Raji (cell line): ENCODE data around the gene SLC66A1.

Source experiments
- POLR2A ChIP-seq: IDR thresholded peaks from 2 replicates; pipeline ENCODE4 v1.6.1; 2011; ENCODE audit warnings: low read depth, low read length, control low read depth; ENCODE audit not compliant: insufficient read depth

Gene SLC66A1

DNA sequence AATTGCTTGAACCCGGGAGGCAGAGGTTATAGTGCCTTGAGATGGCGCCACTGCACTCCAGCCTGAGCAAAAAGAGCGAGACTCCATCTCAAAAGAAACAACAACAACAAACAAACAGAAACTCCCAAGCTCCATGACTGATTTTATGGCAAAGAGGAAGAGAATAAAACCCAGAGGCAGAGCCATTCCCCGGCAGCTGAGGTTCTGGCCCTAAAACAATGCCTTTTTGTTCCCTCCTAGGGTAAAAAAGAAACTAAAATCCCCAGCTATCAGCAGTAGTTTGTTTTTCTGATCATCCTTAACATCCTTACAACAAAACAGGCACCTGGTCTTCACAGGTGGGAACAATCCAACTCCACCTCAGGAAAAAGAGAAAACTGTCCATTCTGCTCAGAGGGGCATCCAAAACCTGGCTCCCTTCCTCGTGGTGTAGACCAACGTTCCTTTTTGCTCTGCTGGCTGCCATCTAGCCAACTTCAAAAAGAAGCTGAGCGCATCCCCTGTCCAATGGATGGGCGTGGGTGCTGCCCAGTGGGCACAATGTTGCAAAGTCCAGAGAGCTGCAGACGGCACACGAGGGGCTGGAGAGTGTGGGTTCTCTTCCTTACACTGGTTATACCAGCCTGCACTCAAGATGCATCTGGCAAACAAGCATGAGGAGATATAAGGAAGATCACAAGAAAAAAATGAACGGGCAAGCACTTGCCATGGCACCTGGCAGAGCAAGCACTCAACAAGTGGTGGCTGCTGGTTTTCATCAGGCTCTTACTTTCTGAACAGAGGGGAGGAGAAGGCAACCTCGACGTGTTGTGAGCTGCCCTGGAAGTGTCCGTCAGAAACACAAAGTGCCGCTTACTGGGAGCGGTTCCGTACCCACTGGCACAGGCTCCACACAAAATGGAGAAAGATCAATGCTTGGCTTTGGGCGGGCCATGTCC, 54.7 kb downstream of the SLC66A1 start:
- TF ChIP-seq POLR2A, result no peak

DNA sequence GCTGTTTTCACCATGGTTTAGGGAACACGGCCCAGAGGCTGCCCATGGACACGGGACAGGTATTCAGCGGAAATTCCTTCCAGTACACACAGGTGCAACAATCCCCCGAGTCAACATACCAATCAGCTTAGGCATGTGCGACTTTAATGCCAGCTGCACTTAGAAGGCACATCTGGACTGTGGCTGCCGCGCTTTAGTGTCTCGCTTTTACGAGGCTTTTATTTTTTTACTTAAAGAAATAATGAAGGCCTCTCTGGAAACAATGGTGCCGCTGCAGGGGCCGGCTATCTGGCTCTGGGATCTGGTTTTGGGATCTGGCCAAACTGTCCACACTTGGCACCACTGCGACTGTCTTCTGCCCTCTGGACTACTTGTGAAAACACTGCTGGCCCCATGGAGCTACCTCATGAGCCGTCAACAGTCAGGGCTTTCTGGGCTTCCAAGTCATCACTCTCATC, 55.5 kb downstream of the SLC66A1 start:
- no peak for TF ChIP-seq POLR2A

DNA sequence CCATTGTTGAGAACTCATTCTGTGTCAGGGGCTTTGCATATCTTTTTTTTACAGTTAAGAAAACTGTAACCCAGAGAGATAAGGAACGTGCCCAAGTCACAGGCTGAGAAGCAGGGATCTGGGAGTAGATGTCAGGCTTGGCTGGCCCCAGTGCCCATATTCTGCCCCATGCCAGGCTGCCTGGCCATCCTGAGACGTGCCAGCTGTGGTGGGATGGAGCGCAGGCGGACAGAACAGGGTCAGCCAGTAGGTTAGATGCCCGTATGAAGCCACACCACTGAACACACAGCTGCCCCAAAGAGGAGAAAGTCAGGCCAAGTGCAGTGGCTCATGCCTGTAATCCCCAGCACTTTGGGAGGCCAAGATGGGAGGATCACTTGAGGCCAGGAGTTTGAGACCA, 55.9 kb downstream of the SLC66A1 start:
- TF ChIP-seq POLR2A, result no peak

DNA sequence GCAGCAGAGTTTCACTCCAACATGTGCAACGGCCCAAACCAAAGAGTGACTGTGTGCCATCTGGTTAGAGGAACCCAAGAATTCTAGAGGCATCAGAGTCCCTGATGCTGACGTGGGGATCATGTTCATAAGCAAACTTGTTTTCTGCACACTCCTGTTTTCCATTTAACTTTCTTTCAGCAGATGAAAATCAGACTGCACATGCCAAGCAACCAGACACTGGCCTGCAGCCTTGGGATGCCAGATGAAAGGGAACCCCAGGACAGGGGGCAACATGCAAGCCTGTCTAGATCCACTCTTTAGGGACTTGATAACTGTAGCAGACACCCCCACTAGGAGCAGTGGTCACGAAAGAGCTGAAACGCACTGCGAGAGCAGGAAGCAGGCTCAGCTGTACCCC, 56.8 kb downstream of the SLC66A1 start:
- TF ChIP-seq POLR2A, result no peak

DNA sequence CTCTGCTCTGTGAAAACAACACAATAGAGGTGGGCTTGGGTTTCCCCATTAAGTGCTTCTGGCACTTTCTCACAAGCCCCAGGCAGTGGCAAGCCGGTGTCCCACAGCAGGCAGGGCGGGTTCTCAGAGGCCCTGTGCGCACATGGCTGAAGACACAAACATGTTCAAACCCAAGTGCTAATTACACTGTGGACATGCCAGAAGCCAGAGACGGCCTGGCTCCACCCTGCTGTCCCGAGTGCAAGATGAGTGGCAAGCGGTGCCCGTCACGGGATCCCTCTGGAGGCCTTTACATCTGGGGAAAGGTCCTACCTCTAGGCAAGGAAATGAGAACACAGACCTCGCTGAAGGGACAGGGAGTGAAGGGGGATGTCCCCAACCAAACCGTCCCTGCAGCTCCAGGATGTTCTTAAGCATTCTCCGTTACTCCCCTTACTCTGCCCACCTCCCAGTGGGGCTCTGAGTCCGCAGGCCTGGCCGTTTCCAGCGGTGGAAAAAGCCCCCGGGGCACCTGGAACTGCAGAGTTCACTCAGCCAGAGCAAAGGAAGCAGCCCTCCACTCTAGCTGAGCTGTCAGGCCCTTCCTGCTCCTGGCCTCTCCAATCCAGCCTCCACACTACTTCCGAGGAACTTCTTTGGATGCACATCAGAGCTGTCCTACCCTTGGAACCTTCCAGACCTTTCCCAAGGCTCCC, 57.4 kb downstream of the SLC66A1 start:
- TF ChIP-seq POLR2A, result no peak

DNA sequence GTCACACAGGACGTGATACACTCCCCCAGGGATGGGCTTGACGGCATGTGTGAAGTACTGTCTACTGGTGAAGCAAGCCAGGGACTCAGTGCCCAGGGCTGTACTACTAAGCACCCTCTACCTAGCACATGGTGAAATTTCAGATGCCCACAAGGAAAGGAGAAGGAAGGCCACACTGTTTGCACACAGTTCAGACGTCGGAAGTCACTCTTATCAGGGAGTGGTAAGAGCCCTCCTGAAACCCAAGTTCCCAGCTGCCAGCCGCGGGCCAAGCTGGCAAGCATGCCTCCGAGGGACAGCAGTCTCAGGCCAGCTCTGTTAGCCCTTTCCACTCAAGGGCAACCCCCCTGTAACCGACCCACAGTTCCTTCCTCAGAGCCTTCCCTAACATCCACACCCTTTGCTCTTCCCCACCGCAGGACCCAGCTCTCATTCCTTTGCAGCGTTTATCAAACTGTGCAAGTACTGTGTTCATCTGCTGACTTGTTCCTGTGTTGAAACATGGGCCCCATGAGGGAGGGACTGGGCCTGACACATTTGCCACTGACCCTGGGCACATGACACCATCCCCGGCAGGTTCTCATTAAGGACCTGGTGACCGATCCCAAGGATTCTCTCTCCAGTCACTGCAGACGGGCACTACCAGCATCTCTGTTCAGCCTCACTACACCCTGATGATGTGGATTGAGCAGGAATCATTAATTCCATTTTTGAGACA, 58.5 kb downstream of the SLC66A1 start:
- TF ChIP-seq POLR2A, result no peak

DNA sequence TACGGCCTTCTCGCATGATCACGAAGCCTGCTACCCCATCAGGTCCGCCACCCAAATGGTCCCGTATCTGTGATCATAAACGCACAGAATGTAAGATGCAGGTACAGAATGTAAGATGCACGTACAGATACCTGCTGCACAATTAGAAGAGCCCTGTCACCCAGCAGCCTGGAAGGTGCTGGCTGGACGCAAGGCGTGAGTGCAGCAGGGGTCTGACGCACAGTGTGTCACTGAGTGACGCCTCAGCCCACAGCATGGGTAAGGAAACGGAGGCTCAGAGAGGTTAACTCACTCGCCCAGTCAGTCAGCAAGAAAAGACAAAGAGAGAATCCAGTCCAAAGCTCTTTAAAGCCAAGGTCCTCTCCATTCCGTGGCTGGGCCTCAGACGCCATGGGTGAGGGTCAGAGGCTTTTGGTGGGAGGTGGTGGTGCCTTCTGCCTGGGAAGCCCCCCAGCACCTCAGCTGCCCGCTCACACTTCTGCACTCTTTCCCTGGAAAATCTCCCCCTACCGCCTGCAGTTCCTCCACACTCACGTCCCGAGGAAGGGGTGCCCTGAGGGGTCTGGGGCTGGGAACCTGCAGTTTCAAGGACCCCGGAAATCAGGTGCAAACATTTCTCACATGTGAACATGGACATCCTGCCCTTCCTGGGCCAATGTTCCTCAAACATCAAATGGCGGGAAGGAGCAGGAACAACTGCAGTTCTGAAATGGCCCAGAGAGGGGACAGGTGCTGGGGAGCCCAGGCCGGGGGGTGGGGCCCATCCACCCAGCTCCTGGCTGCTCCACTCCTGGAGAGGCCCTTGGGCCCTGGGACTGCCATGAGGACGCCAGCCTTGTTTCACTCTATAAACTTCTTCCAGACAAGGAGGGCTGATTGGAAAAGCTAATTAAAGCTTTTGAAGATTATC, 59.4 kb downstream of the SLC66A1 start:
- no peak for TF ChIP-seq POLR2A

DNA sequence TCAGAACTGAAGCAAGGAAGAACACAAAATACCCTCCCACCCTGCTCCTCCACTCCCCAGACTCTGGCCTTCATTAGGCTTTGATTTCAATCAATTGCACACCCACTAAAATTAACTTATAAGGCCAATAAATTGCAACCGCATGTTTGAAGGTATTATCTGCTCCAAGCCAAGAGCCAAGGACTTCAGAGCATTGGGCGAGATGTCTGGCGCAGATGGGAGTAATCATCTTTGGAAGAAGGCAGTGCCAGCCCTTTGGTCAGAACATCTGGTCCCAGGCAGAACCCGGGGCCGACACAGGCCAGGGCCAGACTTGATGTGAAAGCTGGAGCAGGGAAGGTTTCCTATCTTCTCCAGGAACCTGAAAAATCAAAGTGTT, 60.0 kb downstream of the SLC66A1 start:
- TF ChIP-seq POLR2A, result no peak

DNA sequence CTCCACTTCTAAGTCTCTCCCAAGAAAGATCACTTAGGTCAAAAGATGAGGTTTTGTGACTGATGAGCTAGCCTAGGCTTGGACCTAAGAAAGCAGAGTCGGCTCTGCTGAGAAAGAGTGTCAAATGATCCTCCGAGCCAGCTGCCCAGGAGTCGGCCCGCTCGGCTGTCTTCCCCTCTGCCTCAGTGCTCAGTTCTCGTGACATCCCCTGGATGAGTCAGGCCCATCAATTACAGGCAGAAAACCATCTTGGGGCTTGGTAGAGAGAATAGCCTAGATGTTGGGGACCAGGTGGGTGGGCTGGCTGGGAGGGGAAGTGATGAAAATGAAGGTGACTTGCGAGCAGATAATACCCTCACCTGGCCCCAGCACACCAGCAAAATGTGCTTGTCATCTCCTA, 60.5 kb downstream of the SLC66A1 start:
- no peak for TF ChIP-seq POLR2A

DNA sequence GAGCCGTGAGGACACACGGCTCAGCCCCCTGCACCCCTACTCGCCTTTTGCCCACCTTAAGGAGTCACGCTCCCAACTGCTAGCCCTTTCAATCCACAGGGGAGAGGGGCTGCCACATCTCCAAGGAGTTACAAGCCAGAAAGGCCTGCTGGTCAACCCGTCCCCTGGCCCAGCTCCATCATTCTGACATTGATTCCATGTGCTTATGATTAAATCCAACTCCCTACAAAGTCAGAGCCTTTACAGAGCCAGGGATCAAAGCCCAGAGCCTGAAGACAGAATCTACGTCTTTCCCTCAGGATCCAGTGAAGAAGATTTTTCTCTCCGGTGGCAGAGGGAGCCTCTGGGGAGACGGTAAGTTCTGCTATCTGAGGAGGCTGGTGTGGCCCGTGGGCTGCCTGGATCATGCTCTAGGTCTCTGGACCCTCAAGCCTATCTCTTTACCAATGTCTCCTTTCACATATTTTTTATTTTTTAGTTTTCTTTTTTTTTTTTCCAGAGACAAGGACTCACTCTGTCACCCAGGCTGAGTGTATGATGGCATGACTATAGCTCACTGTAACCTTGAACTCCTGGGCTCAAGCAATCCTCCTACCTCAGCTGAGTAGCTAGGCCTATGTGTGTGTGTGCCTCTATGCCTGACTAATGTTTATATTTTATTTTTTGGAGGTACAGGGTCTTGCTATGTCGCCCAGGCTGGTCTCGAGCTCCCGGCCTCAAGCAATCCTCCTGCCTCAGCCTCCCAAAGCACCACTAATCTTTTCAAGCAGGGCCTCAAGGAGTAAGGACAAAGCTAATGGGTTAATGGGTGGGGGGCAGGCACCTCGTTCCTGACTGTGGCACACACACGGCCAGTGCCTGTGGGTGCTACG, 61.3 kb downstream of the SLC66A1 start:
- no peak for TF ChIP-seq POLR2A

DNA sequence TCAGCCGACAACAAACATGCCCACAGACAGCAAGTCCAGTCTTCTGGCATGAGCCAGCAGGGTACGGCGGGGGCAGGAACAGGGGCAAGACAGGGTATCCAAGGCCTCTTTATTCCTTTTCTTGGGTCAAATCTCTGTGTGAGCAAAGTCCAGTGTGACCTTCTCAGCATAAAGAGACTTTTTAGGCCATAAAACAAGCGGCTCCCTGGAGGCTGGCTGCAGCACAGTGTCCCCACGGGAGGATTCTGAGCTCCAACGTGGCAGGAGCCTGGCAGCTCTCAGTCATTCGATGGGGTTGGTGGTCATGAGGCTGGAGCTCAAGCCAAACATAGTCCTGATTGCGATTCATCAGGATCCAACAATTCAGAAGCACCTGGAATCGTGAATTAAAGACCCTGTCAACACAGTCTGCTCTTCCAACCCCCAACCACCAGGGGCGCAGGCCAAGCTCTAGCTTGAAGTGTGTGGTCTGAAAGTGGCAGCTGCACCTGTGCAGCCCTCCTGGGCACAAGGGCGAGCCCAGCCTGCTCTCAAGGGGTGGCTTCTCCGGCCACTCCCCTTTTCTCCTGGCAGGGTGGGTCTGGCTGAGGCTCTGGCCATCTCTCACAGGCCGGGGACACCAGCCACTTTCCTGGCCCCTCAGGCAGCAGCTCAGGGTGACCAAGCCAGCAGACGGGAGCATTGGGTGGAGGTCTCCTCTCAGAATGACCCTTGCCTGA, 62.1 kb downstream of the SLC66A1 start:
- no peak for TF ChIP-seq POLR2A

DNA sequence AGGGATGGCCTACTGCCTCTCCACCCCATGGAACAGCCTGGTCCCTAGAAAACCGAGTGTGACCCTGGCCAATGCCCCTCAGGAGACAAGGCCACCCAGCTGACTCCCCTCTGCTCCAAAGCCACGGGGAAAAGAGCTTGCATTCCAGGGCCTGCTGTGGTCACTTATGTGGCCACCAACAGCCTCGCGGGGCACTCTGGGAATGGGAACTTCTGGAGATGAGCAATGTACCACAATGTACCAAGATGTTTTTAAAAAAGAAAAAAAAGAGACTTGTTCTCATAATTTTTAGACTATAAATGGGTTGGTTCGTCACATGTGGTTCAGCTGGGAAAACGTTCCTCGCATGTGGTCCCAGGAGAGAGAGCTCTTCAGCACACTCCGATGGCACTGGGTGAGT, 62.8 kb downstream of the SLC66A1 start:
- no peak for TF ChIP-seq POLR2A
